CD4-positive, alpha-beta T cell treated with Interleukin-10 for 1 hour (primary cell): ENCODE results near the gene LYZL1.
"Not testable (repeated sequence)": the region's sequence is repeated elsewhere in the genome, so short reads cannot be mapped to it uniquely, and the experiment has no call there.

Experiments
- DNase-seq: peaks from one replicate; pipeline ENCODE4 v3.0.0-alpha.2; 2020

Gene LYZL1

DNA sequence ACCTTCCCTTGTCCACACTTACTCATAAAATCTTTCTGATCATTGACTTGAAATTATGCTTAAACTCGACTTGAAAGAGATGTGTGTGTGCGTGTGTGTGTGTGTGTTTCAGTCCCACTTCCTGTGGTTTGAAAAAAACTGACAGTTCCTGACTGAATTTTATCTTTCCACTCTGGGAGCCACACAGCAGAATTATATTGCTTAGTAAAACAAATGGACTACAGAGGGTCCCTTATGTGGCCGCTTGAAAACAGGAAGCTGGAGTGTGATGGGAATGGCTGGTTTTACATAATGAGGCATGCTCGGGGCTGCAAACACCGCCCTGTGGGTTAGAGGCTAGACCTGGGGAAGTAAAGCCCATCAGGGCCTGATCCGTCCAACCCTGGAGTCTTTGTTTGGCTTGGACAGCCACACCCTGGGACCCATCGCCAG is 54.8 kb downstream of the LYZL1 start:
- no peak for DNase-seq

DNA sequence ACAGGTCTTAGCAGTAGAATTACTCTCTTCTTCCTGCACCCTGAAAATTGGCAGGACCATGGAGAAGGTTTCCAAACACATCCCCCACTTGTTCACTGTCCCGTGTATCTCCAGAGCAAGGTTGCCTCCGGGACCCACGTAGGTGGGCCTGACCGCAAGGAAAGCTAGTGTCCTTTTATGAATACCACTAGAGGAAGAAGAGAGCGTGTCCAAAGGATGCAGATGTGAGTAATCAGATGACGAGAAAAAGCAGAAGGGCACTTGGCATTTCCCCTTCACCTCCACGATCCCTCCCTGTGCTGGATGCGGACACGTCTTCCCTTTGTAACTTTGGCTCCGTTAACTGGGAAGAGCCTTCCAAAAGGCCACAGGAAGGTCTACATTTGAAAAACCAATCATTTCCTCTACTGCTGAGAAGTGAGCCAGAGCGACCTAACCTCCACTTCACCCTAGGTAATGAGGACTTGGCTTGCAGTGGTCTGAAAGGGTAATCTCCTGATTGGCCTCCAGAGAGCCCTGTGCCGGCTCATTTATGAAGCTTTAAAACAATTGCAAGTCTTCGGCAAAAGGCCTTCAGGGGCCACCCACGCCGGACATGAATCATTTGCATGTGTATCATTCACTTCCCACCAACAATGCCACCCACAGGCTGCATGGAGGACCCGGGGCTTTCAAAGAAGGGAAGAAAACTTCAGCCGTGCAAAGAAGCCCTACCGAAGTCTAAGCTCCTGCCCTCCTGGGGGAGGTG is 55.4 kb downstream of the LYZL1 start:
- no peak for DNase-seq

DNA sequence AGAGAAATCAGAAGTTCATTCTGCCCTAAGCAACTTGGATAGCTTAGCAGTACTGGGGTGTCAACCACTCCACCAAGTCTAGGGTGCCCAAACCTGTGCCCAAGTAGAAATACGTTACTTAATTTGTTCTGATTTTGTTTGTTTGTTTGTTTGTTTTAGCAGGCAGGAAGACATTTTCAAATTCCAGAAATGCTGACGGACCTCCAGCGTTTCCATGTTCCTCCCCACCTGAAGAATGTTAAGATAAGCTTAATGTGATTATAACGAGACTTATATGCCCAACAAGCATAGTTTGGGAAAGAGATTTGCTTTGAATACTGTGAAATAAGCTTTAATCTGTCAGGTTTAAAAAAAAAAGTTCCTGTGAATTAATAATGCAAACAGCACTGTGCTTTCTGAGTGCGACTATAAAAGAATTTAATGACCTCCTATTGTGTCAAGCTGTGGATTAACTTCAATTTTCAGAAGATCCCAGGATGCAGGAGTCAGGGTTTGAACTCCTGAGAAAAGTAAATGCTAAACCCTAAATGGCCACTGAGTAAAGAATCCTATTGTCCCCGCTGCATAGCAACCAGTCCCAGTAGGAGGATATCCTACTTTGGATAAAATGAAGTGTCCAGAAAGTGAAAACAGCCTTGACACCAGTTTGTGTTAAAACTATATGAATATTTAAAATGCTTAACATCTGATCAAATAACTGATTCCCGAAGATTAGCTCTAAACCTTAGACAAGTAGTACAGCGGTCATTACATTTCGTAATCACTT is 56.5 kb downstream of the LYZL1 start:
- DNase-seq = no peak

DNA sequence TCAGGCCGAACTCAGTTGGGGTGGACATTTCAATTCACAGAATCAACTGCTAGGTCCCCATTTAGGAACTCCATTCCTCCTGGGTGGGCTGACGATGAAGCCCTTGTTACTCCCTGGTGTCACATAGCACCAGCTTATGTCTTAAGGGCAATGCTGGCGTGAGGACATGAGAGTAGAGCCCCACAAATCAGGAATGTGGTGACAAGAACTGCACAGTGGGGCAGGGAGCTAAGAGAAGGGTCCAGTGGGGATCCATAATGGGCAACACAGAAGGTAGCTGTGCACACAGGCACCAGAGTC is 57.0 kb downstream of the LYZL1 start:
- DNase-seq = no peak

DNA sequence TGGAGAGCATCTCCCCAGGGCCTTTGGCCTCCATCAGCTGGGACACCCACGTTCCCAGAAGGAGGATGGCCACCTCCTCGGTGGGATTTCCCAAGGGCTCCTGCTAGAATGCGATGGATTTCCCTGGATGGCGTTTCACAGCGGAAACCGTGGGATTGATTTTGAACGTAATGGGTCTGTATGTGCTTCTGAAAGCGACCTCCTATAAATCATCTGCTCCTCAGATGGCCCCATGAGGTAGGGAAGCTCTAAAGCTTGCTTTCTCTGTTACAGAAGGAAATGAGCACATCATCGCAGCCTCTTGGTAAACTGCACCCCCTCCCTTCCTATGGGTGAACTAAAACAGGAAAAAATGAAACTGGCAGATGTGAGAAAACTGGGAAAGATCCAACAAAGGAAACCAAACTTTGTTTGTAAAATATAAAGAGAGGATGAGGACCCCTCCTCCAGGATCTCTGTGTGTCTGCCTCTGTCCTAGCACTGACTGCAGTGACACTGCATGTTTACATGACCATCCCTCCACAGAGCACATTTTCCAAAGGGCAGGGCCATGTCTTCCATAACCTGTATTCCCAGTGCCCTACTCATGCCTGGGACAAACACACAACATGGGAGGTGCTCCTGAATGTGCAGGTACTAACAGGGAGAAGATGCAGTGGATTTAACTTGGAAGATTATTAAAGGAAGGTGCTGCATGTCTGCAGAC is 57.6 kb downstream of the LYZL1 start:
- DNase-seq = no peak

DNA sequence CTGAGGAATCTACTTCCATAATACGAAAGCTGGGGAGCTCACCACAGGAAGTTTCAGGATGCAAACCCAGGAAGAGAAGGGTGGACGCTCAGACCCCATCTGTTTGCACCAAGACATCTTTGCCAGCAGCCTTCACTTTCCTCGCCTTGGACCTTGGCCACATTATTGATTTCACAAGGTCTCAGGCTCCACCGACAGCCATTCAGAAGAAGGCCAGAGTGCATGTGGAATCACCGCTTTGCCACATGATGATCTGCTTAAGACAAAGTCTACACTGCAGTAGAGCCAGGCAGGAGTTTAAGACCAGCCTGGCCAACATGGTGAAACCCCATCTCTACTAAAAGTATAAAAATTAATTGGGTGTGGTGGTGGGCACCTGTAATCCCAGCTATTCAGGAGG is 60.0 kb downstream of the LYZL1 start:
- DNase-seq = no peak

DNA sequence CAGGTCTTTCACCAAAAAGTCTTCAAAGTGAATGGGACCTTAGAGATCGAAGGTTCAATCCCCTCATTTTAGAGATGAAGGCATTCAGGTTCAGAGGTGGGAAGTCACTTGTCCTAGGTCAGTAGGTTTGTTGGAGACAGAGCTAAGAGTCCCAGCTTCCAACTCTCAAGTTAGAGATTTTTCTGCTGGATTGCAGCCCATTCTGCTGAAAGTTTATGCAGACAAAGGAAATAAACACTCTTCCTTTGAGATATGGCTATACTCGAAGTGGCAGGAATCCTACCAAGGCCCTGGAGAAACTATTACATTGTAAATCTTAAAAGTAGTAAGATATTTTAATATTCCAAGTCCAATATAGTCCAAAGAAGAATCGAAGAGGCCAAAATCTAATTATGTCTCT is 64.4 kb downstream of the LYZL1 start:
- DNase-seq = no peak

DNA sequence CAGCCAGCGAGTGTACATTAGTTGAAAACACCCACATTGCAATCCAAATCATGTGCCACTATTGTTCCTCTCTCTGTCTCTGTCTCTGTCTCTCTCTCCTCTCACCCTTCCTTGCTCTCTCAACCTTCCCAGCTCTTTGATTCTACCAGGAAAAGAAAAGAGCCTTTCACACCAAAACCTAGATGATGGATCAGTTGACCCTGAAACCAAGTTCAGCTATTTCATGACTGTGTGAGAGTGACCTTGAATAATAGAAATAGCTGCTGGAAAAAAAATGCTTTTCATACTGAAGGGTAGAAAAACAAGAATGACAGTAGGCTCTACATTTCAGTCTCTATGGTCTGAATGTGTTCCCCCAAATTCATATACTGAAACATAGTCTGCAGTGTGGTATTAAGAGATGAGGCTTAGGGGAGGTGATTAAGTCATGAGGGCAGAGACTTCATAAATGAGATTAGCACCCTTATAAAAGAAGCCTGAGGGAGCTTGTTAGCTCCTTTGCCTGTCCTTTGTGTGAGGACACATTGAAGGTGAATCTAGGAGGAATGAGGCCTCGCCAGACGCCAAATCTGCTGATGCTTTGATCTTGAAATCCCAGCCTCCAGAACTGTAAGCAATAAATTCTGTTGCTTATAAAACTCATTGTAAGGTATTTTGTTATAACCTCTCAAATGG is 65.2 kb downstream of the LYZL1 start:
- no peak for DNase-seq

DNA sequence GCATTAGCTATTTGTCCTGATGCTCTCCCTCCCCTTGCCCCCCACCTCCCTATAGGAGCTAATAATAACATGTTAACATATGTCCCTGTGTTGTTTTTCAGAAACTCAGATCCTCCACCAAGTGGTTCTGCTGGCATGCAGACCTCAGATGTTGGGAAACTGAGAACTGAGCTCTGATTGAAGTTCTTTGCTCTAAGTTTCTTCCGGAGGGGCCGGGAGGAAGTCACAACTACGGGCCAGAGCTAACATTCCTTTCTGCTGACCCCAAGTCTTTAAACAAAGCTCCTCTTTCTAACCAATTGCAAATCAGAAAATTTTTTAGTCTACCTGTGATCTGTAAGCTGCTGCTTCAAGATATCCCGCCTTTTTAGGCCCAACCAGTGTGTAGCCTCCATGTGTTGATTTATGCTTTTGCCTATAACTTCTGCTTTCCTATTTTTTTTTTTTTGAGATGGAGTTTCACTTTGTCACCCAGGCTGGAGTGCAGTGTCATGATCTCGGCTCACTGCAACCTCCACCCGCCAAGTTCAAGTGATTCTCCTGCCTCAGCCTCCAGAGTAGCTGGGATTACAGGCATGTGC is 66.6 kb downstream of the LYZL1 start:
- DNase-seq = no peak

DNA sequence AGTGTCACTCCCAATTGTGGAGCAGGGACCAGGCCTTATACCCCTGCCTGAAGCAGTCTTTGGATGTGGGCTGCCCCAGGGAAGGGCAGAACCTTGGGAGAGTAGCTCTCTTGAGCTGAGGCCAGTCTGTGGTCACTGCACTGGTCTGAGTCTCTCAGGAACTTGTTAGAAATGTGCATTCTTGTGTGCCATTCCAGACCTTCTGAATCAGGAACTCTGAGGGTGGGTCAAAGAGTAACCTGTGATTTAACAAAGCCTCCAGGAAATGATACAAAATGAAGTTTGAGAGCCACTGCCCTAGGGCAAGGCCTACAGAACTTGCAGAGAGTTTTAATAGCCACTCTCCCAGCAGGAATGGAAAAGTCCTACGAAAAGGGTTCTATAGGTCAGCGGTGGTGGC is 68.1 kb downstream of the LYZL1 start:
- no peak for DNase-seq

DNA sequence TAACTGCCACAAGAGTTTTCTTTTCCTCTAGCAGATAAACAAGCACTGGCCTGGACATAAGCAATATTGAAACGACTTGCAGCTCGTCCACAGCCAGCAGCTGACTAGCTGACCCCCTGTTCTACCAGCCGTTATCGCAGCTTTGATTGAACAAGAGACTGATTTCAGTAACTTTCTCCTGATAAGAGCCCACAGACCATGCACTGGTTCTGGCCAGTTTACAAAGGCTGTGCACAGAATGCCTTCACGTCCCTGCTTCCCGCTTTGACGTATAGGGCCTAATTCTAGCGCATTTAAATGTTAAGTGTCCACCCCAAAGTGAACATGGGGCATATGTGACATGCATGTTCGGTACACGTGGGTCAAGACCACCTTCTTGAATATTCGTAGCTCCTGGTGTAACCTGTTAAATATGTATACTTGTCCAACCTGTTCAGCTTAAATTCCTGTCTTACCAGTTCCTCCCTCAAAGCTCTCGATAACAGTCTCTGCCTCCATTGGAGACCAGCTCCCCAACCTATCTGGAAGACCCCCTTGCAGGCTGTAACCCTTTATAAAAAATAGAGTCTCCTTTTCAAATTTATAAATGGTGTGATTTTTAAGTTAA is 69.2 kb downstream of the LYZL1 start:
- DNase-seq = no peak

DNA sequence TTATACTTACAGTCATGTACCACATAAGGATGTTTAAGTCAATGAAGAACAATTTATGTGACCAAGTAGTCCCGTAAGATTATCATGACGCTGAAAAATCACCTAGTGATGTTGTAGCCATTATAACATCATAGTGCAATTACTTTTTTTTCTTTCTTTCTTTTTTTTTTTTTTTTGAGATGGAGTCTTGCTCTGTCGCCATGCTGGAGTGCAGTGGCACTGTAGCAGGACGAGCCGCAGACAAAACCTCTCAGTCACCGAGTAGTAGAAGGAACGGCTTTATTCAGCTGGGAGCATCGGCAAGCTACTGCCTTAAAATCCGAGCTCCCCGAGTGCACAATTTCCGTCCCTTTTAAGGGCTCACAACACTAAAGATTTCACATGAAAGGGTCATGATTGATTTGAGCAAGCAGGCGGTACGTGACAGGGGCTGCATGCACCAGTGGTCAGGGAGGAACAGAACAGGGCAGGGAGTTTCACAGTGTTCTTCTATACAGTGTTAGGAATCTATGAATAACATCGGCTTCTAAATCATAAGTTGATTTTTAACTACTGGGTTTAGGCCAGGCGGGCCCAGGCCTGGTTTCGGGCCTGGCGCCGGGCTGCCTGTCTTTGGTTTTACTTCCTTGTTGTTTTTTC is 71.5 kb downstream of the LYZL1 start:
- DNase-seq = not testable (repeated sequence)
